ENCODE measurements around the gene PTPDC1. TPM values are rescaled to one million over a fixed set of nuclear protein-coding genes. Genes with fewer than 3 reads are reported as not detected.
"Not testable (repeated sequence)": the region's sequence is repeated elsewhere in the genome, so short reads cannot be mapped to it uniquely, and the experiment has no call there.

PTPDC1 gene
- total RNA-seq, 1 donor from 2014 or later: 11.0 TPM

GRCh38 chr9:94086486-94087345, 2.5 kb downstream of the PTPDC1 start:
- no peaks in the 10 kb centered on the region for H3K36me3 ChIP-seq
- no peak for ATAC-seq
- no peaks in the 10 kb centered on the region for H3K9me3 ChIP-seq
- intact Hi-C loops (cut with DNase I): no loop called here
- DNase-seq: no peak
- H3K27me3 ChIP-seq (ENCODE audit: low read depth): no peaks in the 10 kb centered on the region
- no peak for TF ChIP-seq CTCF (IDR thresholded peaks at IDR 0.05)
- H3K27ac ChIP-seq: no peak overlapping the region
- no peak overlapping the region for H3K4me3 ChIP-seq
- peaks cover 37% of the 10 kb centered on the region for H3K4me1 ChIP-seq

GRCh38 chr9:94094219-94095145, 10.2 kb downstream of the PTPDC1 start:
- peaks cover 22% of the 10 kb centered on the region for H3K36me3 ChIP-seq
- H3K27me3 ChIP-seq (ENCODE audit: low read depth); DNase-seq; H3K27ac ChIP-seq; intact Hi-C loops (cut with DNase I); H3K4me1 ChIP-seq; ATAC-seq; H3K4me3 ChIP-seq; H3K9me3 ChIP-seq: not testable (repeated sequence)

- no peak for TF ChIP-seq CTCF (IDR thresholded peaks at IDR 0.05)
- H3K4me1 ChIP-seq: no peaks in the 10 kb centered on the region
- no peaks in the 10 kb centered on the region for H3K9me3 ChIP-seq
- H3K4me3 ChIP-seq: no peak overlapping the region
- intact Hi-C loops (cut with DNase I): no loop called here
- H3K27ac ChIP-seq: no peak overlapping the region
- H3K27me3 ChIP-seq (ENCODE audit: low read depth): no peaks in the 10 kb centered on the region
- peaks cover 22% of the 10 kb centered on the region for H3K36me3 ChIP-seq
- ATAC-seq (no peak), DNase-seq (no peak)
Observed at GRCh38 chr9:94096819-94097577, 12.7 kb downstream of the PTPDC1 start.

GRCh38 chr9:94097788-94098414, 13.6 kb downstream of the PTPDC1 start:
- Histone ChIP-seq H3K27me3 (ENCODE audit: low read depth) (no peaks in the 10 kb centered on the region), H3K36me3 (peaks cover 22% of the 10 kb centered on the region), H3K4me3 (no peak overlapping the region), H3K4me1 (no peaks in the 10 kb centered on the region), H3K9me3 (no peaks in the 10 kb centered on the region), H3K27ac (no peak overlapping the region)
- ATAC-seq (no peak), DNase-seq (no peak)
- intact Hi-C loops (cut with DNase I): no loop called here
- no peak for TF ChIP-seq CTCF (IDR thresholded peaks at IDR 0.05)

GRCh38 chr9:94100152-94100879, 16.1 kb downstream of the PTPDC1 start:
- intact Hi-C loops (cut with DNase I): no loop called here
- H3K27me3 ChIP-seq (ENCODE audit: low read depth): no peaks in the 10 kb centered on the region
- no peak for DNase-seq
- H3K4me3 ChIP-seq: no peak overlapping the region
- no peak overlapping the region for H3K27ac ChIP-seq
- ATAC-seq: no peak
- no peak for TF ChIP-seq CTCF (IDR thresholded peaks at IDR 0.05)
- no peaks in the 10 kb centered on the region for H3K4me1 ChIP-seq
- H3K9me3 ChIP-seq: no peaks in the 10 kb centered on the region
- peaks cover 22% of the 10 kb centered on the region for H3K36me3 ChIP-seq

All from lower lobe of right lung (tissue), 2 donors.